ENCODE results near the gene ARHGAP8. TPM values are rescaled to one million over a fixed set of nuclear protein-coding genes. Genes with fewer than 3 reads are reported as not detected.

Gene ARHGAP8
- total RNA-seq, 2 experiments from 2014 or later: 5.7 to 6.3 TPM

DNA sequence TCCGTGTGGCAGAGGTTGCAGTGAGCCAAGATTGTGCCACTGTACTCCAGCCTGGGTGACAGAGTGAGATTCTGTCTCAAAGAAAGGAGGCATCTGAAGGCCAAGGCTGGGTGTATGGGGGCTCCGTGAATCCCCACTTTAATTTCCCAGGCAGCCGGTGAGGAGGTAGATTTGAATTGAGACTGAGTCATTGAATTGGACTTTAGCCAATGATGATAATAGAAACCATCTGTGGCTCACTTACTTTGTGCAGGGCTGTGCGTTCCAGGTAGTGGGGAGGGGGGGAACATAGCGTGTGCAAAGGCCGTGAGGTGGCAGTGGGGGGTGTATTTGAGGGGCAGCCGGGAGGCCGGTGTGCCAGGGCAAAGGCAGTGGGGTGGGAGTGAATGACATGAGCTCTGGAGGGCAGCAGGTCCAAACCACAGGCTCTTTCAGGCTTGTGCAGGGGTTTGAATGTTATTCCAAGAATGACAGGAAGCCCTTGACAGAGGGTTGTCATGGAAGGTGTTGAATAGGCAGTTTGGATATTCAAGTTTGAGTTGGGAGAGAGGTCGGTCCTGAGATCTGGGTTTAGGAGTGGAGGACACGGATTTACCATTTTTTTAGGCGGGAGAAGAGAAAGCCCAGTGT, 6.1 kb downstream of the ARHGAP8 start:
- Mint-ChIP-seq H3K4me3 (no peak overlapping the region), H3K36me3 (ENCODE audit: low read depth) (no peaks in the 10 kb centered on the region)
- intact Hi-C loops (cut with DNase I, micrococcal nuclease): no loop called here

GRCh38 chr22:44759001-44759400, 6.6 kb downstream of the ARHGAP8 start:
- intact Hi-C loops (cut with DNase I, micrococcal nuclease): no loop called here
- Mint-ChIP-seq H3K27ac (no peak overlapping the region), H3K4me1 (ENCODE audit: low read depth) (no peaks in the 10 kb centered on the region), H3K27me3 (peaks cover 58% of the 10 kb centered on the region), H3K36me3 (ENCODE audit: low read depth) (no peaks in the 10 kb centered on the region), H3K4me3 (no peak overlapping the region), H3K9me3 (peaks cover 4% of the 10 kb centered on the region)
- Histone ChIP-seq H3K36me3 (ENCODE audit: insufficient read depth, low read length) (no peaks in the 10 kb centered on the region), H3K27ac (ENCODE audit: low read depth in 1 of 2, low read length in 2 of 2) (no peak overlapping the region), H3K27me3 (ENCODE audit: control insufficient read depth in 1 of 2, insufficient read depth in 2 of 2, low read length in 2 of 2) (peaks cover 19 to 24% of the 10 kb centered on the region in 2 experiments), H3K4me3 (ENCODE audit: low read length) (no peak overlapping the region), H3K4me1 (ENCODE audit: insufficient read depth, low read length) (no peaks in the 10 kb centered on the region), H3K9me3 (ENCODE audit: control insufficient read depth in 1 of 2, insufficient read depth in 1 of 2, low read length in 2 of 2) (peaks cover 0 to 3% of the 10 kb centered on the region in 2 experiments)
- no peak for ATAC-seq (ENCODE audit: poor library complexity)
- ChIA-PET CTCF (no interaction called here), POLR2A (no interaction called here)
- DNase-seq: no peak
- TF ChIP-seq, protein P1, sequence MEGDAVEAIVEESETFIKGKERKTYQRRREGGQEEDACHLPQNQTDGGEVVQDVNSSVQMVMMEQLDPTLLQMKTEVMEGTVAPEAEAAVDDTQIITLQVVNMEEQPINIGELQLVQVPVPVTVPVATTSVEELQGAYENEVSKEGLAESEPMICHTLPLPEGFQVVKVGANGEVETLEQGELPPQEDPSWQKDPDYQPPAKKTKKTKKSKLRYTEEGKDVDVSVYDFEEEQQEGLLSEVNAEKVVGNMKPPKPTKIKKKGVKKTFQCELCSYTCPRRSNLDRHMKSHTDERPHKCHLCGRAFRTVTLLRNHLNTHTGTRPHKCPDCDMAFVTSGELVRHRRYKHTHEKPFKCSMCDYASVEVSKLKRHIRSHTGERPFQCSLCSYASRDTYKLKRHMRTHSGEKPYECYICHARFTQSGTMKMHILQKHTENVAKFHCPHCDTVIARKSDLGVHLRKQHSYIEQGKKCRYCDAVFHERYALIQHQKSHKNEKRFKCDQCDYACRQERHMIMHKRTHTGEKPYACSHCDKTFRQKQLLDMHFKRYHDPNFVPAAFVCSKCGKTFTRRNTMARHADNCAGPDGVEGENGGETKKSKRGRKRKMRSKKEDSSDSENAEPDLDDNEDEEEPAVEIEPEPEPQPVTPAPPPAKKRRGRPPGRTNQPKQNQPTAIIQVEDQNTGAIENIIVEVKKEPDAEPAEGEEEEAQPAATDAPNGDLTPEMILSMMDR (IDR thresholded peaks at IDR 0.05): no peak

More for the DNA sequence above, 6.1 kb downstream of the ARHGAP8 start:
- ATAC-seq (ENCODE audit: poor library complexity) (no peak), DNase-seq (no peak)
- Mint-ChIP-seq H3K4me1 (ENCODE audit: low read depth) (no peaks in the 10 kb centered on the region), H3K27ac (no peak overlapping the region), H3K9me3 (peaks cover 4% of the 10 kb centered on the region), H3K27me3 (peaks cover 62% of the 10 kb centered on the region)
- H3K27ac ChIP-seq (ENCODE audit: low read depth in 1 of 2, low read length in 2 of 2): no peak overlapping the region
- TF ChIP-seq, protein P1 (IDR thresholded peaks at IDR 0.05): no peak
- ChIA-PET CTCF (no interaction called here), POLR2A (no interaction called here)
- no peak overlapping the region for H3K4me3 ChIP-seq (ENCODE audit: low read length)
- H3K4me1 ChIP-seq (ENCODE audit: insufficient read depth, low read length): peaks cover 1% of the 10 kb centered on the region
- H3K9me3 ChIP-seq (ENCODE audit: control insufficient read depth in 1 of 2, insufficient read depth in 1 of 2, low read length in 2 of 2): peaks cover 0 to 5% of the 10 kb centered on the region in 2 experiments
- no peaks in the 10 kb centered on the region for H3K36me3 ChIP-seq (ENCODE audit: insufficient read depth, low read length)
- peaks cover 24 to 29% of the 10 kb centered on the region in 2 experiments for H3K27me3 ChIP-seq (ENCODE audit: control insufficient read depth in 1 of 2, insufficient read depth in 2 of 2, low read length in 2 of 2)

GRCh38 chr22:44759430-44760310, 7.3 kb downstream of the ARHGAP8 start:
- ATAC-seq (ENCODE audit: poor library complexity) (no peak), DNase-seq (no peak)
- no peaks in the 10 kb centered on the region for H3K4me1 Mint-ChIP-seq (ENCODE audit: low read depth)
- TF ChIP-seq, protein P1 (IDR thresholded peaks at IDR 0.05): no peak
- intact Hi-C loops (cut with DNase I, micrococcal nuclease): no loop called here
- no peak overlapping the region for H3K27ac Mint-ChIP-seq
- Histone ChIP-seq H3K9me3 (ENCODE audit: control insufficient read depth in 1 of 2, insufficient read depth in 1 of 2, low read length in 2 of 2) (no peaks in the 10 kb centered on the region), H3K4me1 (ENCODE audit: insufficient read depth, low read length) (no peaks in the 10 kb centered on the region), H3K4me3 (ENCODE audit: low read length) (no peak overlapping the region), H3K27me3 (ENCODE audit: control insufficient read depth in 1 of 2, insufficient read depth in 2 of 2, low read length in 2 of 2) (peaks cover 13 to 22% of the 10 kb centered on the region in 2 experiments), H3K27ac (ENCODE audit: low read depth in 1 of 2, low read length in 2 of 2) (no peak overlapping the region), H3K36me3 (ENCODE audit: insufficient read depth, low read length) (no peaks in the 10 kb centered on the region)
- peaks cover 54% of the 10 kb centered on the region for H3K27me3 Mint-ChIP-seq
- CTCF ChIA-PET: no interaction called here
- H3K36me3 Mint-ChIP-seq (ENCODE audit: low read depth): no peaks in the 10 kb centered on the region
- H3K9me3 Mint-ChIP-seq: peaks cover 4% of the 10 kb centered on the region
- POLR2A ChIA-PET: no interaction called here
- no peak overlapping the region for H3K4me3 Mint-ChIP-seq
